Smooth muscle cell (in vitro differentiated cells): ENCODE results near the gene L3HYPDH. TPM values are rescaled to one million over a fixed set of nuclear protein-coding genes. Genes with fewer than 3 reads are reported as not detected.

Source experiments
- DNase-seq: peaks from one replicate; lab custom pipeline; 2025; ENCODE audit not compliant: unreplicated experiment; lab: John Stamatoyannopoulos, UW
- H2AFZ ChIP-seq: fragments of 200-600 bp; sonication (generic); 2 replicates; pipeline ENCODE4 v1.6.0; 2016; ENCODE audit warnings: antibody characterized with exemption, low read depth, mild to moderate bottlenecking
- H3F3A ChIP-seq: fragments of 200-600 bp; sonication (generic); 2 replicates; pipeline ENCODE4 v1.6.0; 2017; ENCODE audit warnings: antibody characterized with exemption, low read depth
- H3K27ac ChIP-seq: fragments of 200-600 bp; sonication (generic); 2 replicates; pipeline ENCODE4 v1.5.1; 2016; ENCODE audit warnings: low read depth, mild to moderate bottlenecking
- H3K27me3 ChIP-seq: fragments of 200-600 bp; sonication (generic); 2 replicates; pipeline ENCODE4 v1.6.1; 2016; ENCODE audit warnings: low read depth, mild to moderate bottlenecking
- H3K36me3 ChIP-seq: fragments of 200-600 bp; sonication (generic); 2 replicates; pipeline ENCODE4 v1.5.1; 2016; ENCODE audit warnings: low read depth
- H3K4me1 ChIP-seq: fragments of 200-600 bp; sonication (generic); 2 replicates; pipeline ENCODE4 v1.5.1; 2016; ENCODE audit warnings: low read depth
- H3K4me2 ChIP-seq: fragments of 200-600 bp; sonication (generic); 2 replicates; pipeline ENCODE4 v1.6.0; 2016; ENCODE audit warnings: mild to moderate bottlenecking
- H3K4me3 ChIP-seq: fragments of 200-600 bp; sonication (generic); 2 replicates; pipeline ENCODE4 v1.5.1; 2016; ENCODE audit warnings: mild to moderate bottlenecking
- H3K79me2 ChIP-seq: fragments of 200-600 bp; sonication (generic); 2 replicates; pipeline ENCODE4 v1.6.0; 2016; ENCODE audit warnings: low read depth, mild to moderate bottlenecking
- H3K9ac ChIP-seq: fragments of 200-600 bp; sonication (generic); 2 replicates; pipeline ENCODE4 v1.6.0; 2016; ENCODE audit warnings: low read depth
- H3K9me3 ChIP-seq: fragments of 200-600 bp; sonication (generic); replicated peaks from 2 replicates; pipeline ENCODE4 v1.5.1; 2016; ENCODE audit warnings: low read depth
- H4K20me1 ChIP-seq: fragments of 200-600 bp; sonication (generic); 2 replicates; pipeline ENCODE4 v1.6.0; 2016; ENCODE audit warnings: low read depth
- WGBS: methylation state at CpG from one replicate; pipeline ENCODE4 v1.1.7; 2016; ENCODE audit warnings: low lambda C conversion rate; 5-methylcytosine and 5-hydroxymethylcytosine counted together
- polyA plus RNA-seq: library from polyadenylated mRNA; unstranded; fragments of >200 nt; fragmentation: Nextera tagmentation; extraction: Ambion mirVana; gene quantifications from 2 replicates; pipeline ENCODE4 v1.2.1, GENCODE V29; 2016
- total RNA-seq: library from RNA; depleted of rRNA; stranded (reverse); fragments of >200 nt; gene quantifications from 2 replicates; pipeline ENCODE4 v1.2.3, GENCODE V29; 2014
- TF ChIP-seq, protein P1 (sequence below): fragments of 200-600 bp; sonication (generic); IDR thresholded peaks from 2 replicates; pipeline ENCODE4 v1.5.1; 2017; ENCODE audit warnings: borderline replicate concordance, mild to moderate bottlenecking, antibody characterized with exemption; ENCODE audit not compliant: insufficient read depth, poor library complexity, severe bottlenecking

L3HYPDH gene
- total and polyA plus RNA-seq, 2 experiments from 2014 or later: 27.7 to 33.5 TPM

DNA sequence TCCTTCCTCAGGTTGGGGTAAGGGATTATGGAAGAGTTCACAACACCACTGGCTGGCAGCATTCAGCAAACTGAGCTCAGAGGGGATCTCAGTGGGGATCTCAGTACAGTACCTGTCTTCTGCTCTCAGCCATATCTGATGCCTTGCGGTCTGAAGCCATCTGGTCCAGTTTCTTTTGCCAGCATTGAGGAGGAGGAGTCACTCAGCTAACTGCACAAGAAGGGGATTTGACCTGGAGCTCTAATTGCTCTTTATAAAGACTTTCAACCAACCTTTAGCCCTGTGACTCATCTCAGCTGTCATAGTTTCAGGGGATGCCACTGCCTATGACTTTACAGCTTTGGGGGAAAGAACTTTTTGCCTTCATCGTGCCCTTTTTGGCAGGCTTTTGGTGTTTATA is 45.0 kb upstream of the L3HYPDH start:
- no peak for DNase-seq
- TF ChIP-seq, protein P1, sequence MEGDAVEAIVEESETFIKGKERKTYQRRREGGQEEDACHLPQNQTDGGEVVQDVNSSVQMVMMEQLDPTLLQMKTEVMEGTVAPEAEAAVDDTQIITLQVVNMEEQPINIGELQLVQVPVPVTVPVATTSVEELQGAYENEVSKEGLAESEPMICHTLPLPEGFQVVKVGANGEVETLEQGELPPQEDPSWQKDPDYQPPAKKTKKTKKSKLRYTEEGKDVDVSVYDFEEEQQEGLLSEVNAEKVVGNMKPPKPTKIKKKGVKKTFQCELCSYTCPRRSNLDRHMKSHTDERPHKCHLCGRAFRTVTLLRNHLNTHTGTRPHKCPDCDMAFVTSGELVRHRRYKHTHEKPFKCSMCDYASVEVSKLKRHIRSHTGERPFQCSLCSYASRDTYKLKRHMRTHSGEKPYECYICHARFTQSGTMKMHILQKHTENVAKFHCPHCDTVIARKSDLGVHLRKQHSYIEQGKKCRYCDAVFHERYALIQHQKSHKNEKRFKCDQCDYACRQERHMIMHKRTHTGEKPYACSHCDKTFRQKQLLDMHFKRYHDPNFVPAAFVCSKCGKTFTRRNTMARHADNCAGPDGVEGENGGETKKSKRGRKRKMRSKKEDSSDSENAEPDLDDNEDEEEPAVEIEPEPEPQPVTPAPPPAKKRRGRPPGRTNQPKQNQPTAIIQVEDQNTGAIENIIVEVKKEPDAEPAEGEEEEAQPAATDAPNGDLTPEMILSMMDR: no peak
- no peaks in the 10 kb centered on the region for H3K36me3 ChIP-seq
- H3K4me3 ChIP-seq: no peak overlapping the region
- no peak overlapping the region for H3K9ac ChIP-seq
- H3K27me3 ChIP-seq: no peaks in the 10 kb centered on the region
- H3K27ac ChIP-seq: no peak overlapping the region
- H3K4me1 ChIP-seq: no peaks in the 10 kb centered on the region
- no peak overlapping the region for H2AFZ ChIP-seq
- no peaks in the 10 kb centered on the region for H3K79me2 ChIP-seq
- no peak overlapping the region for H3K4me2 ChIP-seq
- no peaks in the 10 kb centered on the region for H4K20me1 ChIP-seq
- no peaks in the 10 kb centered on the region for H3F3A ChIP-seq
- no peaks in the 10 kb centered on the region for H3K9me3 ChIP-seq
- 82% methylated on average over 2 of the region's 2 CpGs for WGBS

DNA sequence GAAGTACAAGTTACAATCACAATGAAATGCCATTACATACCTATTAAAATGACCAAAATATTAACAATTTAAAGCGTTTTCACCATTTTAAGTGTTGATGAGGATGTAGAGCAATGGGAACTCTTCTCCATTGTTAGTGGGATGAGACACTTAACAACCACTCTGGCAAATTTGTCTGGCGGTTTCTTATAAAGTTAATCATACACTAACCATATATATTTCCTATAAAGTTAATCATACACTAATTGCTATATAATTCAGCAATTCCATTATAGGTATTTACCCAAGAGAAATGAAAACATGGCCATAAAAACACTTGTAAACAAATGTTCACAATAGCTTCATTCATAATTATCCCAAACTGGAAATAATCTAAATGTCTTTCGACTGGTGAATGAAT is 36.0 kb upstream of the L3HYPDH start:
- Histone ChIP-seq H3K9me3 (no peaks in the 10 kb centered on the region), H3K4me3 (no peak overlapping the region), H3K4me1 (no peaks in the 10 kb centered on the region), H3F3A (no peaks in the 10 kb centered on the region), H3K79me2 (no peaks in the 10 kb centered on the region), H3K27me3 (no peaks in the 10 kb centered on the region), H3K9ac (no peak overlapping the region), H3K27ac (no peak overlapping the region), H3K4me2 (no peak overlapping the region), H4K20me1 (no peaks in the 10 kb centered on the region), H2AFZ (no peak overlapping the region), H3K36me3 (no peaks in the 10 kb centered on the region)
- WGBS: 91% methylated on average over 3 of the region's 3 CpGs
- TF ChIP-seq, protein P1: no peak
- DNase-seq: no peak

DNA sequence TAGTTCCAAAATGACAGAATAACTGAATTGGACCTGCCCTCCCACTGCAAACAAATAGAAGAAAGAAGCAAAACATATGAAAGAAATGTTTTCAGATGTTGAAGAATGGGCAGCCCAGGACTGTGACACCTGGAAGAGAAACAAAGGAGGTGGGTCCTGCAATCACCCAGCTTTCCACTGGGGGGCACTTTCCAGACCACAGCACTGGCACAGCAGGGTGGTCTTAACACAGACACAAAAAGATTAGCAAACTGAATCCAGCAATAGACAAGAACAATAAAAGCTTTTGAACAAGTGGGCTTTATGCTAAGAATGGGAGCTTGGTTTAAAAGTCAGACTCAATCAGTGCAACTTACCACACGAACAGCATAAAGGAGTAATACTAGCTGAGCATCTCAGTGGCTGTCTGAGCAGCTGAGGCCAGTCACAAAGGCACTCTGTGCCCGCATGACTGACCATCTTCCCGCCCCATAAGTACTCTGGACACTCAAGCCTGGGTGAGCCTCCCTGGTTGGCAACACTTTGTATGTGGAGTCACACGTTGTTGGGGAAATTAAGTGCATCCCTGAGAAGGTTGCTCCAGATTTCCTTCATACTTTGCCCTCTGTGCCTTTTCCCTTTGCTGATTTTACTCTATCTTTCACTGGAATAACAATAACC is 27.8 kb upstream of the L3HYPDH start:
- Histone ChIP-seq H3F3A (peaks cover 13% of the 10 kb centered on the region), H4K20me1 (no peaks in the 10 kb centered on the region), H3K4me2 (no peak overlapping the region), H3K27me3 (no peaks in the 10 kb centered on the region), H3K36me3 (no peaks in the 10 kb centered on the region), H3K9ac (no peak overlapping the region), H3K9me3 (no peaks in the 10 kb centered on the region), H2AFZ (no peak overlapping the region), H3K4me1 (peaks cover 7% of the 10 kb centered on the region), H3K27ac (no peak overlapping the region), H3K79me2 (no peaks in the 10 kb centered on the region), H3K4me3 (no peak overlapping the region)
- TF ChIP-seq, protein P1: peak; percentile 44
- WGBS: 84% methylated on average over 4 of the region's 4 CpGs
- no peak for DNase-seq

DNA sequence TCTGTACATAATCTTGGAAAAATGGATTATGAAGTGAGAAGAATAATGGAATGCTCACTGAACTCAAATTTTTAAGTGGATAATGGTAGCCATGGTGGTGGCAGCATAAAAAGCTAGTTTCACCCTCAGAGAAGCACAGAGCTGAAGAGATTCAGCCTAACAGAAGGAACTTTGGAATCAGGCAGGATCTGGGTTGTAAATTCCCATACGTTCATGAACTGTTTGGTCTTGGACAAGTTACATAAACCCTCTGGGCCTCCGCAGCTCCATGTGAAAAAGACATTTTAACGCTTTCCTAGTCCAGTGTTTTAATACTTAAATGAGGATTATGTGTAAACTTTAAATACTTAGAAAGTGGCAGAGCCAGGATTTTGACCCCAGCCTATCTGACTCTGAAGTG is 26.8 kb upstream of the L3HYPDH start:
- Histone ChIP-seq H3K36me3 (no peaks in the 10 kb centered on the region), H3K4me2 (no peak overlapping the region), H2AFZ (no peak overlapping the region), H3K4me3 (no peak overlapping the region), H3F3A (peaks cover 13% of the 10 kb centered on the region), H3K9ac (no peak overlapping the region), H3K4me1 (peaks cover 7% of the 10 kb centered on the region), H3K27me3 (no peaks in the 10 kb centered on the region), H3K79me2 (no peaks in the 10 kb centered on the region), H3K9me3 (no peaks in the 10 kb centered on the region), H3K27ac (no peak overlapping the region), H4K20me1 (no peaks in the 10 kb centered on the region)
- DNase-seq: no peak
- WGBS: 29% methylated on average over 3 of the region's 3 CpGs
- TF ChIP-seq, protein P1: no peak
